ENCODE measurements around the gene ACACB.
A peak's percentile ranks its signal among the peaks of the same experiment; 100 is the strongest.

The ACACB gene

DNA sequence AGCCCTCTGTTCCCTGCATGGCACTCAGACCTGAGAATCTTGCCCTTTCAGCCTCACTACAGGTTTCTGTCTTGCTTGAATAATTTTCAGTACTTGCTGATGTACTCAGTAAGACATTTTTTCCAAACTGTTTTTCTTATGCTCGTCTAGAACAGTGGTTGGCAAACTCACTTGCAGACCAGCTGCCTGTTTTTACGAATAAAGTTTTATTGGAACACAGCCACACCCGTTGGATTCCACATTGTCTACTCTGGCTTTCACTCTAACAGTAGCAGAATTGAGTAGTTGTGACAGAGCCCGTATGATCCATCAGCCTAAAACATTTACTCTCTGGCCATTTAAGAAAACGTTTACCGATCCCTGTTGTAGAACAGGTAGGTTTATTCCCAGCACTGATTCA, 119.9 kb downstream of the ACACB start:
- no peak overlapping the region for H3K4me3 Mint-ChIP-seq
- TF ChIP-seq, protein P1, sequence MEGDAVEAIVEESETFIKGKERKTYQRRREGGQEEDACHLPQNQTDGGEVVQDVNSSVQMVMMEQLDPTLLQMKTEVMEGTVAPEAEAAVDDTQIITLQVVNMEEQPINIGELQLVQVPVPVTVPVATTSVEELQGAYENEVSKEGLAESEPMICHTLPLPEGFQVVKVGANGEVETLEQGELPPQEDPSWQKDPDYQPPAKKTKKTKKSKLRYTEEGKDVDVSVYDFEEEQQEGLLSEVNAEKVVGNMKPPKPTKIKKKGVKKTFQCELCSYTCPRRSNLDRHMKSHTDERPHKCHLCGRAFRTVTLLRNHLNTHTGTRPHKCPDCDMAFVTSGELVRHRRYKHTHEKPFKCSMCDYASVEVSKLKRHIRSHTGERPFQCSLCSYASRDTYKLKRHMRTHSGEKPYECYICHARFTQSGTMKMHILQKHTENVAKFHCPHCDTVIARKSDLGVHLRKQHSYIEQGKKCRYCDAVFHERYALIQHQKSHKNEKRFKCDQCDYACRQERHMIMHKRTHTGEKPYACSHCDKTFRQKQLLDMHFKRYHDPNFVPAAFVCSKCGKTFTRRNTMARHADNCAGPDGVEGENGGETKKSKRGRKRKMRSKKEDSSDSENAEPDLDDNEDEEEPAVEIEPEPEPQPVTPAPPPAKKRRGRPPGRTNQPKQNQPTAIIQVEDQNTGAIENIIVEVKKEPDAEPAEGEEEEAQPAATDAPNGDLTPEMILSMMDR (IDR thresholded peaks at IDR 0.05) = no peak
- H3K4me1 Mint-ChIP-seq = no peaks in the 10 kb centered on the region
- no peaks in the 10 kb centered on the region for H3K9me3 Mint-ChIP-seq
- no peak for DNase-seq
- H3K27me3 Mint-ChIP-seq (ENCODE audit: low read depth, poor library complexity) = peaks cover 3% of the 10 kb centered on the region
- peak overlapping the region; percentile 30 for H3K27ac Mint-ChIP-seq
- H3K36me3 Mint-ChIP-seq (ENCODE audit: low read depth) = peaks cover 17% of the 10 kb centered on the region

DNA sequence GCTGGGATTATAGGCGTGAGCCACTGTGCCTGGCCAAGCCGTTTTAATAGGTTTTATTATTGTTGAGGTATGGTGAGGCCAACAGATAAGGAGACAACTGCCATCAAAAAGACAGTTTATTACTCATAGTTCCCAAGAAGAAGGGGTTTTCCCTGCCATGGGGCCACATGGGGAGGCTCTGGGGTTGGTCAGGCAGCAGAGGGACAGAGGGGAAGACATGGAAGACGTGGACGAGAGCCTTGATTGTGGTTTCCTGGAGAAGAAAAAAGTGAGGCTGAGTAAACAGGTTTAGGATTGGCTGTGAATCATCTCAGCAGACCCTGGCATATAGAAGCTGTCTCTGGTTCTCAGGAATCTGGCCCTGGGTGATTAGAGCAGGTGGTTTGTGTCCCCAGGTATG, 122.8 kb downstream of the ACACB start:
- H3K27me3 Mint-ChIP-seq (ENCODE audit: low read depth, poor library complexity) = peaks cover 6% of the 10 kb centered on the region
- no peak overlapping the region for H3K4me3 Mint-ChIP-seq
- H3K27ac Mint-ChIP-seq = no peak overlapping the region
- H3K4me1 Mint-ChIP-seq = peaks cover 6% of the 10 kb centered on the region
- no peaks in the 10 kb centered on the region for H3K9me3 Mint-ChIP-seq
- TF ChIP-seq, protein P1 (IDR thresholded peaks at IDR 0.05) = no peak
- peaks cover 31% of the 10 kb centered on the region for H3K36me3 Mint-ChIP-seq (ENCODE audit: low read depth)
- no peak for DNase-seq

DNA sequence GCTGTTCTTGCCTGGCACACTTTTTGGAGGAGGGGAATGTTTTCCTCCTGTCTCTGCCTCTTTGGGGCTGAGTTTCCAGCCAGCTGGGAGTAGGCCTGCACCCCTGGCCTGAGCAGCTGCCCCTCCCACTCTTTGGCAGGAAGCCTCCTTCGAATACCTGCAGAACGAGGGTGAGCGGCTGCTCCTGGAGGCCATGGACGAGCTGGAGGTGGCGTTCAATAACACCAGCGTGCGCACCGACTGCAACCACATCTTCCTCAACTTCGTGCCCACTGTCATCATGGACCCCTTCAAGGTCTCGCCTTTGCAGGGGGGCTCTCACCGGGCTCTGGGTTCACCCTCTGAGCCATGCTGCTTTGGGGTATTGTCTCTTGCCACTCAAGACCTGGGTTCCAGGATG, 123.3 kb downstream of the ACACB start:
- Mint-ChIP-seq H3K4me1 (peaks cover 6% of the 10 kb centered on the region), H3K36me3 (ENCODE audit: low read depth) (peaks cover 31% of the 10 kb centered on the region), H3K27me3 (ENCODE audit: low read depth, poor library complexity) (peaks cover 6% of the 10 kb centered on the region), H3K9me3 (no peaks in the 10 kb centered on the region), H3K27ac (no peak overlapping the region), H3K4me3 (no peak overlapping the region)
- no peak for DNase-seq
- TF ChIP-seq, protein P1 (IDR thresholded peaks at IDR 0.05) = no peak

DNA sequence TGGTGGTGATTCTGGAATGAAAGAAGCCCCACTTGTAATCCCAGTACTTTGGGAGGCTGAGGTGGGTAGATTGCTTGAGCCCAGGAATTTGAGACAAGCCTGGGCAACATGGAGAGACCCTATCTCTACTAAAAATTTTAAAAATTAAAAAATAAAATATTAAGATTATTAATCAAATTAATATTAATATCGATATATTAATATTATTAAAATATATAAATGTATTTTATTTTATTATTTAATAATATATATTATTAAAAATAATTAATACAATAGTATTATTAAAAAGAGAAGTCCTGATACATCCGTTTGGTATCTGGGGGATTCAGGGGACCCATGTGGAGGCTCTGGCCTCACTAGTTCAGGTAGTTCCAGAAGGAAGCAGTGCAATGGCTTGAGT, 124.0 kb downstream of the ACACB start:
- Mint-ChIP-seq H3K9me3 (no peaks in the 10 kb centered on the region), H3K27me3 (ENCODE audit: low read depth, poor library complexity) (peaks cover 6% of the 10 kb centered on the region), H3K4me1 (peaks cover 6% of the 10 kb centered on the region), H3K27ac (no peak overlapping the region), H3K36me3 (ENCODE audit: low read depth) (peaks cover 31% of the 10 kb centered on the region), H3K4me3 (no peak overlapping the region)
- TF ChIP-seq, protein P1 (IDR thresholded peaks at IDR 0.05) = no peak
- DNase-seq = no peak

DNA sequence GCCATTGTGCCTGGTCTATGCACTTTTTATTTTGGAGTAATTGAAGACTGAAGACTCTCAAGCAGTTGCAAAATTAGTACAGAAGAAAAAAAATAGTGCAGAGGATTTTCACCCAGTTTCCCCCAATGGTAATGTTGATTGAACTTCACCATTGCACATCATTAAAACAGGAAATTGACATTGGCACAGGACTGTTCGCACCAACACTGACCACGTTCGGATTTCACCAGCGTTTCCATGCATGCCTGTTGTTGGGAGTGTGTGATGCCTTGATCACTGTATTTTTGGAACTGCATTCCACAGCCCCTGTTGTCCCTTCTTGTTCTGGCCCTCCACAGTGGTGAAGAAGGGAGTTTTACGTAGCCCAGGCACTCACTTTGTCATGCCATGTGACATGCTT, 125.5 kb downstream of the ACACB start:
- Mint-ChIP-seq H3K27ac (peak overlapping the region; percentile 57), H3K4me1 (peaks cover 6% of the 10 kb centered on the region)

DNA sequence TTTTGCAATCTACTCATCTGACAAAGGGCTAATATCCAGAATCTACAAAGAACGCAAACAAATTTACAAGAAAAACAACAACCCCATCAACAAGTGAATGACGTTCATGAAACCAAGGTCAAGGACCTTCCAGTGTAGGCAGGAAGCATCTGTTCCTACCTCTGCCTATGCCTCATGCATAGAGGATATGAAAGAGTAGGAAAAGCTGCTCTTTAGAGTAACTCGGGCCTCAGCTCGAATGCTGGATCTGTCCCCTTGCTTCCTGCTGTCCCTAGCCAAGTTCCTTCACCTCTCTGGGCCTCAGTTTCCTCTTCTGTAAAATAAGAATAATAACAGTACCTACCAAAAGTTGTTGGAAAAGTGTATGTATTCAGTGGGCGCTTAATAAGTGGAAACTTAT, 127.7 kb downstream of the ACACB start:
- TF ChIP-seq, protein P1 (IDR thresholded peaks at IDR 0.05) = no peak
- no peak for DNase-seq
- Mint-ChIP-seq H3K4me1 (peaks cover 6% of the 10 kb centered on the region), H3K4me3 (no peak overlapping the region), H3K36me3 (ENCODE audit: low read depth) (peaks cover 26% of the 10 kb centered on the region), H3K9me3 (no peaks in the 10 kb centered on the region), H3K27me3 (ENCODE audit: low read depth, poor library complexity) (peaks cover 3% of the 10 kb centered on the region), H3K27ac (no peak overlapping the region)

More for the DNA sequence above, 125.5 kb downstream of the ACACB start:
- DNase-seq = no peak
- Mint-ChIP-seq H3K27me3 (ENCODE audit: low read depth, poor library complexity) (peaks cover 5% of the 10 kb centered on the region), H3K9me3 (no peaks in the 10 kb centered on the region), H3K36me3 (ENCODE audit: low read depth) (peaks cover 36% of the 10 kb centered on the region), H3K4me3 (no peak overlapping the region)
- TF ChIP-seq, protein P1 (IDR thresholded peaks at IDR 0.05) = no peak
